ENCODE data around the gene ACP2.

- TF ChIP-seq EZH2 (IDR thresholded peaks at IDR 0.05): no peak
- no peak for TF ChIP-seq CTCF (IDR thresholded peaks at IDR 0.05)
Measured at GRCh38 chr11:47269002-47269828, 20.6 kb upstream of the ACP2 start.
